Thyroid gland (tissue), 4 donors: Measurements from ENCODE around the gene PAGR1.

Experiments used
- CTCF ChIP-seq, 6 experiments: fragments of 200-600 bp in 3 of 6; fragments of 450-650 bp in 3 of 6; sonication (generic) in 3 of 6; IDR thresholded peaks; one replicate each; pipeline ENCODE4 v1.5.1; 2016 to 2019; ENCODE audit warnings: antibody characterized with exemption in 6 of 6, mild to moderate bottlenecking in 2 of 6, inconsistent platforms in 1 of 6, moderate library complexity in 1 of 6
- POLR2A ChIP-seq, 2 donors: fragments of 450-650 bp; IDR thresholded peaks; one replicate each; pipeline ENCODE4 v1.6.1; 2017; ENCODE audit warnings: antibody characterized with exemption in 2 of 2, mild to moderate bottlenecking in 2 of 2, moderate library complexity in 1 of 2

- TF ChIP-seq CTCF (IDR thresholded peaks at IDR 0.05), result no peak
- no peak for TF ChIP-seq POLR2A (IDR thresholded peaks at IDR 0.05)
Observed at GRCh38 chr16:29769507-29769906, 46.4 kb upstream of the PAGR1 start.
